ENCODE measurements around the gene FARS2.
A peak's percentile ranks its signal among the peaks of the same experiment; 100 is the strongest.

Gene FARS2

GRCh38 chr6:5300206-5300764 is 39.0 kb downstream of the FARS2 start:
- no peak for DNase-seq (ENCODE audit: low read depth)
- TF ChIP-seq CTCF (IDR thresholded peaks at IDR 0.05; ENCODE audit: control insufficient read depth, extremely low read depth, insufficient read depth) = no peak
- H3K4me3 ChIP-seq (ENCODE audit: low read depth, low read length) = no peak overlapping the region

GRCh38 chr6:5302220-5302946 is 41.1 kb downstream of the FARS2 start:
- no peak for TF ChIP-seq CTCF (IDR thresholded peaks at IDR 0.05; ENCODE audit: control insufficient read depth, extremely low read depth, insufficient read depth)
- no peak overlapping the region; the same call in 1 of the 2 replicates for H3K4me3 ChIP-seq (ENCODE audit: low read depth, low read length)
- DNase-seq (ENCODE audit: low read depth) = no peak

GRCh38 chr6:5302995-5303622 is 41.8 kb downstream of the FARS2 start:
- peak; percentile 60 for DNase-seq (ENCODE audit: low read depth)
- TF ChIP-seq CTCF (IDR thresholded peaks at IDR 0.05; ENCODE audit: control insufficient read depth, extremely low read depth, insufficient read depth) = peak; percentile 86
- no peak overlapping the region; the same call in 1 of the 2 replicates for H3K4me3 ChIP-seq (ENCODE audit: low read depth, low read length)

GRCh38 chr6:5303682-5304081 is 42.4 kb downstream of the FARS2 start:
- no peak overlapping the region for H3K4me3 ChIP-seq (ENCODE audit: low read depth, low read length)
- no peak for DNase-seq (ENCODE audit: low read depth)
- TF ChIP-seq CTCF (IDR thresholded peaks at IDR 0.05; ENCODE audit: control insufficient read depth, extremely low read depth, insufficient read depth) = no peak

GRCh38 chr6:5305968-5306626 is 44.8 kb downstream of the FARS2 start:
- no peak overlapping the region for H3K4me3 ChIP-seq (ENCODE audit: low read depth, low read length)
- TF ChIP-seq CTCF (IDR thresholded peaks at IDR 0.05; ENCODE audit: control insufficient read depth, extremely low read depth, insufficient read depth) = no peak
- no peak for DNase-seq (ENCODE audit: low read depth)

GRCh38 chr6:5307058-5307457 is 45.7 kb downstream of the FARS2 start:
- DNase-seq (ENCODE audit: low read depth) = no peak
- no peak for TF ChIP-seq CTCF (IDR thresholded peaks at IDR 0.05; ENCODE audit: control insufficient read depth, extremely low read depth, insufficient read depth)
- no peak overlapping the region for H3K4me3 ChIP-seq (ENCODE audit: low read depth, low read length)
